GM06990 (cell line): ENCODE data around the gene TXNDC16.
"Not testable (repeated sequence)": the region's sequence is repeated elsewhere in the genome, so short reads cannot be mapped to it uniquely, and the experiment has no call there.

Source experiments
- DNase-seq: peaks from one replicate; pipeline ENCODE4 v3.0.0-alpha.2; 2011; ENCODE audit not compliant: insufficient read length; ENCODE audit errors: extremely low read depth
- H3K27me3 ChIP-seq: replicated peaks from 2 replicates; pipeline ENCODE4 v1.6.0; 2011; ENCODE audit warnings: low read length; ENCODE audit not compliant: control insufficient read depth, insufficient read depth
- H3K36me3 ChIP-seq: 2 replicates; pipeline ENCODE4 v1.5.1; 2011; ENCODE audit warnings: low read length; ENCODE audit not compliant: control insufficient read depth, insufficient read depth
- H3K4me3 ChIP-seq: replicated peaks from 2 replicates; pipeline ENCODE4 v1.5.1; 2011; ENCODE audit warnings: low read depth, mild to moderate bottlenecking, control low read depth, low read length
- CTCF ChIP-seq: IDR thresholded peaks from 2 replicates; pipeline ENCODE4 v1.5.1; 2011; ENCODE audit warnings: low read length, control low read depth, mild to moderate bottlenecking, inconsistent platforms; ENCODE audit not compliant: insufficient read depth, poor library complexity, severe bottlenecking

The TXNDC16 gene

GRCh38 chr14:52472728-52473127 is 79.6 kb downstream of the TXNDC16 start:
- Histone ChIP-seq H3K27me3 (no peaks in the 10 kb centered on the region), H3K36me3 (no peaks in the 10 kb centered on the region; the same call in 1 of the 2 replicates), H3K4me3 (no peak overlapping the region)
- DNase-seq: no peak
- TF ChIP-seq CTCF: no peak

- not testable (repeated sequence) for H3K27me3 ChIP-seq, DNase-seq, H3K4me3 ChIP-seq, H3K36me3 ChIP-seq
These were observed 80.1 kb downstream of the TXNDC16 start for GRCh38 chr14:52472251-52472650.

GRCh38 chr14:52467515-52468266 is 84.6 kb downstream of the TXNDC16 start:
- Histone ChIP-seq H3K4me3 (no peak overlapping the region), H3K27me3 (no peaks in the 10 kb centered on the region), H3K36me3 (no peaks in the 10 kb centered on the region)
- no peak for TF ChIP-seq CTCF
- no peak for DNase-seq

- no peak overlapping the region for H3K4me3 ChIP-seq
- H3K36me3 ChIP-seq: no peaks in the 10 kb centered on the region
- DNase-seq: no peak
- H3K27me3 ChIP-seq: no peaks in the 10 kb centered on the region
- TF ChIP-seq CTCF: no peak
These were observed 88.1 kb downstream of the TXNDC16 start for GRCh38 chr14:52464175-52464574.

DNA sequence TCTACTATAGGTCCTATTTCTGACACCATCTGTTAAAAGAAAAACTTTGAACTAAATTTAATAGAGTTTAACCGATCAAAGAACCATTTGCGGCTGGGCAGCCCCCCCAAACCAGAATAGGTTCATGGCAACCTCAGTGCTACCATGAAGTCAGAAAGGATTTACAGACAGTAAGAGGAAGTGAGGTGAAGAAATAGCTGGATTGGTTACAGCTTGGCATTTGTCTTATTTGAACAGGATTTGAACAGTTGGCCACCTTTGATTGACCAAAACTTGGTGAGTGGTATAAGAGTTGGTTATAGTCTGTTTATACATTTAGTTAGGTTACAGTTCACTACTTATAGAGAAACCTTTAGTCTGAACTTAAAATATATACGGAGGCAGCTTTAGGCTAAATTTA is 88.9 kb downstream of the TXNDC16 start:
- no peak for DNase-seq
- no peaks in the 10 kb centered on the region for H3K27me3 ChIP-seq
- no peak overlapping the region for H3K4me3 ChIP-seq
- H3K36me3 ChIP-seq: no peaks in the 10 kb centered on the region
- no peak for TF ChIP-seq CTCF

GRCh38 chr14:52461721-52462120 is 90.6 kb downstream of the TXNDC16 start:
- Histone ChIP-seq H3K27me3 (no peaks in the 10 kb centered on the region), H3K36me3 (no peaks in the 10 kb centered on the region), H3K4me3 (no peak overlapping the region)
- DNase-seq: no peak
- TF ChIP-seq CTCF: no peak
